ENCODE results near the gene INTS12. TPM values are rescaled to one million over a fixed set of nuclear protein-coding genes. Genes with fewer than 3 reads are reported as not detected.
A peak's percentile ranks its signal among the peaks of the same experiment; 100 is the strongest.
"Not testable (repeated sequence)": the region's sequence is repeated elsewhere in the genome, so short reads cannot be mapped to it uniquely, and the experiment has no call there.

INTS12 gene
- total RNA-seq, 4 donors from 2014 or later: 11.6 to 24.0 (median 15.9) TPM

GRCh38 chr4:105709081-105709450 is 577 bp upstream of the INTS12 start:
- TF ChIP-seq POLR2A (IDR thresholded peaks at IDR 0.05) (no peak), CTCF (IDR thresholded peaks at IDR 0.05) (no peak)
- no peak for DNase-seq
- 0% methylated on average over 1 to 5 of the region's 11 CpGs for WGBS, 2 donors
- Histone ChIP-seq H3K4me1 (peaks cover 0 to 36% (median 15%) of the 10 kb centered on the region in 3 donors), H3K9me3 (no peaks in the 10 kb centered on the region), H3K27me3 (no peaks in the 10 kb centered on the region), H3K4me3 (peak overlapping the region; percentile 76 to 95 (median 86)), H3K27ac (peak overlapping the region; percentile 87 to 95 (median 91)), H3K36me3 (no peaks in the 10 kb centered on the region)
- intact Hi-C loops (cut with DNase I): no loop called here

GRCh38 chr4:105707782-105708180 is 708 bp downstream of the INTS12 start:
- H3K4me3 ChIP-seq: peak overlapping the region; percentile 76 to 95 (median 86)
- 17 to 27% methylated on average over 7 of the region's 7 CpGs for WGBS, 2 donors
- intact Hi-C loops (cut with DNase I): no loop called here
- TF ChIP-seq CTCF (IDR thresholded peaks at IDR 0.05): no peak
- no peak for TF ChIP-seq POLR2A (IDR thresholded peaks at IDR 0.05)
- H3K27ac ChIP-seq: peak overlapping the region; percentile 87 to 95 (median 91)
- H3K4me1 ChIP-seq: peaks cover 0 to 33% (median 15%) of the 10 kb centered on the region in 3 donors
- H3K27me3 ChIP-seq: no peaks in the 10 kb centered on the region
- no peaks in the 10 kb centered on the region for H3K36me3 ChIP-seq
- no peak for DNase-seq
- H3K9me3 ChIP-seq: no peaks in the 10 kb centered on the region

GRCh38 chr4:105698607-105699006 is 9.9 kb downstream of the INTS12 start:
- H3K36me3 ChIP-seq: peaks cover 0 to 59% (median 0%) of the 10 kb centered on the region in 3 donors
- no peaks in the 10 kb centered on the region for H3K9me3 ChIP-seq
- no peaks in the 10 kb centered on the region for H3K4me1 ChIP-seq
- no peak overlapping the region for H3K4me3 ChIP-seq
- TF ChIP-seq POLR2A (IDR thresholded peaks at IDR 0.05) (no peak), CTCF (IDR thresholded peaks at IDR 0.05) (no peak)
- intact Hi-C loops (cut with DNase I): no loop called here
- WGBS, 2 donors: 88 to 90% methylated on average over 2 of the region's 2 CpGs
- H3K27ac ChIP-seq: no peak overlapping the region
- H3K27me3 ChIP-seq: no peaks in the 10 kb centered on the region
- DNase-seq: no peak

GRCh38 chr4:105695832-105696231 is 12.7 kb downstream of the INTS12 start:
- peaks cover 0 to 87% (median 6%) of the 10 kb centered on the region in 3 donors for H3K36me3 ChIP-seq
- H3K4me3 ChIP-seq; H3K4me1 ChIP-seq; H3K27ac ChIP-seq; DNase-seq; H3K9me3 ChIP-seq; H3K27me3 ChIP-seq; intact Hi-C loops (cut with DNase I): not testable (repeated sequence)
- 86 to 98% methylated on average over 8 of the region's 8 CpGs for WGBS, 2 donors

GRCh38 chr4:105694812-105695211 is 13.7 kb downstream of the INTS12 start:
- H3K9me3 ChIP-seq; intact Hi-C loops (cut with DNase I): not testable (repeated sequence)
- WGBS, 2 donors: 96 to 100% methylated on average over 4 of the region's 5 CpGs

GRCh38 chr4:105686571-105686970 is 21.9 kb downstream of the INTS12 start:
- Histone ChIP-seq H3K4me3 (no peak overlapping the region), H3K27me3 (no peaks in the 10 kb centered on the region), H3K9me3 (no peaks in the 10 kb centered on the region), H3K4me1 (peaks cover 0 to 13% (median 0%) of the 10 kb centered on the region in 3 donors), H3K36me3 (peaks cover 4 to 84% (median 12%) of the 10 kb centered on the region in 3 donors), H3K27ac (no peak overlapping the region)
- no peak for TF ChIP-seq POLR2A (IDR thresholded peaks at IDR 0.05)
- no peak for TF ChIP-seq CTCF (IDR thresholded peaks at IDR 0.05)
- DNase-seq: no peak
- intact Hi-C loops (cut with DNase I): no loop called here
- 89 to 98% methylated on average over 2 of the region's 2 CpGs for WGBS, 2 donors

More at GRCh38 chr4:105694812-105695211, 13.7 kb downstream of the INTS12 start:
- H3K36me3 ChIP-seq: peaks cover 0 to 94% (median 7%) of the 10 kb centered on the region in 3 donors
- H3K27me3 ChIP-seq, H3K4me3 ChIP-seq, H3K4me1 ChIP-seq, DNase-seq, H3K27ac ChIP-seq: not testable (repeated sequence)

All from esophagus squamous epithelium (tissue), 5 donors.